ENCODE data around the gene USP38.
"Not testable (repeated sequence)": the region's sequence is repeated elsewhere in the genome, so short reads cannot be mapped to it uniquely, and the experiment has no call there.

Gene USP38

DNA sequence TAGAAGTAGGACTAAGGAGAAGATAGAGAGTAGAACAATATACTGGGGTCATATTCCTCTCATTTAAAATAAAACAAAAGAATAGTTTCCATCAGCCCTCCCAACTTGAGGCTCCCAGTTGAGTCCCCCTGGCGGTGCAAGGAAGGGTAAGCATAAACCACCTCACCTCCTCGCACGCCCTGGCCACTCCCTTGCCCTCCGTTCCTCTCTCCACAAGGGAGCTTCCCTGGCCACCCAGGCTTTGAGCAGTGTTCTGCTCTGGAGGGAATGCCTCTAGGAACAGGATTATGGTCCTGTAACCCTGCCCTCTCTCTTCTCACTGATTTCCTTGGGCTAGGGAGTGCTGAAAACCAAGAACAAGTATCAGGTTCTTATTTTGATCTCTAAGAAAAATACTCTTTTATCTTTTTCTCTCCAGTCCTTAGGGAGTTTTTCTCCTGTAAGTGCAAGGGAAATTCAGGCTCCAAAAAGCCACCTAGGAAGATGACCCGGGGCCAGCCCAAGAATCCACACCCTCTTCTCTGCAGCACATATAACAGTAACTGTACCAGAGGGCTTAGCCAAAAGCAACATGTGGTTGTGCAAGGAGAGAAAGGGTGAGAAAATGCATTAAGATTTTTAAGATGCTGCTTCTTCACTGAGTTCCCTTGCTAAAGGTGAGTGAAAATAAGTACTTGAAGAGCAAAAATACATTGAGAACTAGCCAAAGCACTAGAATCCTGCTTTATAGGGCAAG, 69.9 kb downstream of the USP38 start:
- TF ChIP-seq, protein P1, sequence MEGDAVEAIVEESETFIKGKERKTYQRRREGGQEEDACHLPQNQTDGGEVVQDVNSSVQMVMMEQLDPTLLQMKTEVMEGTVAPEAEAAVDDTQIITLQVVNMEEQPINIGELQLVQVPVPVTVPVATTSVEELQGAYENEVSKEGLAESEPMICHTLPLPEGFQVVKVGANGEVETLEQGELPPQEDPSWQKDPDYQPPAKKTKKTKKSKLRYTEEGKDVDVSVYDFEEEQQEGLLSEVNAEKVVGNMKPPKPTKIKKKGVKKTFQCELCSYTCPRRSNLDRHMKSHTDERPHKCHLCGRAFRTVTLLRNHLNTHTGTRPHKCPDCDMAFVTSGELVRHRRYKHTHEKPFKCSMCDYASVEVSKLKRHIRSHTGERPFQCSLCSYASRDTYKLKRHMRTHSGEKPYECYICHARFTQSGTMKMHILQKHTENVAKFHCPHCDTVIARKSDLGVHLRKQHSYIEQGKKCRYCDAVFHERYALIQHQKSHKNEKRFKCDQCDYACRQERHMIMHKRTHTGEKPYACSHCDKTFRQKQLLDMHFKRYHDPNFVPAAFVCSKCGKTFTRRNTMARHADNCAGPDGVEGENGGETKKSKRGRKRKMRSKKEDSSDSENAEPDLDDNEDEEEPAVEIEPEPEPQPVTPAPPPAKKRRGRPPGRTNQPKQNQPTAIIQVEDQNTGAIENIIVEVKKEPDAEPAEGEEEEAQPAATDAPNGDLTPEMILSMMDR (IDR thresholded peaks at IDR 0.05; ENCODE audit: insufficient read depth, low read depth, low read length, missing control alignments): no peak
- H3K4me3 ChIP-seq (ENCODE audit: low read length): no peak overlapping the region
- no peak for DNase-seq (ENCODE audit: low read depth)

DNA sequence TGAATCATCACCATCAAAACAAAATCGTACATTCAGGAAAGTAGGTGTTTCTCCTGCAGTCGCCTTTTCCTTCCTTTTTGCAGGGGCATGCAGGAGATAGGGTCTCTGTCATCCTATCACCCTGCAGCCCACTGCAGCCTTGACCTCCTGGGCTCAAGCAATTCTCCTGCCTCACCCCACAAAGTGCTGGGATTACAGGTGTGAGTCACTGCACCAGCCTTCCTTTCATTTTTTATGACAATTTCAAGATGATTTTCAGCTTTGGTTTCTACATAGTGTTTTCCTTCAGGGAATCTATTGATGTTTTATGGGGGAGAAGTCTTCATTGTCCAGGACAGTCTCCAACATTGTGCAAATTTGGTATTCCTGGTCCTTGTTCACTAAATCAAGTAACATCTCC, 71.7 kb downstream of the USP38 start:
- DNase-seq (ENCODE audit: low read depth): peak; percentile 31
- TF ChIP-seq, protein P1 (IDR thresholded peaks at IDR 0.05; ENCODE audit: insufficient read depth, low read depth, low read length, missing control alignments): no peak
- H3K4me3 ChIP-seq (ENCODE audit: low read length): no peak overlapping the region

DNA sequence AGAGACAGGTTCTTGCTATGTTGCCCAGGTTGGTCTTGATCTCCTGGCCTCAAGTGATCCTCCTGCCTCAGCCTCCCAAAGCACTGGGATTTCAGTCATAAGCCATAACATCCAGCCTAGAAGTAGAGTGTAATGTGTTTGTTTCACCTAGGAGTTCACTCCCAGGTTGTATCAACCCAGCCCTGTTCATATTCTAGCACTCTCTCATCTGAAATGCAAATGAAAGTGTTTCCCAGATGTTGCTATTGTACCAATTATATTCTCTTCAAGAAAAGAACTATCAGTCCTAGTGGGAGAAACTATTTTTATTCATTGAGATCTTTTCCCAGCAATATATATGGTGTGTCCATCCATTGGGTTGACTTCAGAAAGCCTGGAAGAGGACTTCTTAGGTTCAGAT, 72.6 kb downstream of the USP38 start:
- no peak overlapping the region for H3K4me3 ChIP-seq (ENCODE audit: low read length)
- TF ChIP-seq, protein P1 (IDR thresholded peaks at IDR 0.05; ENCODE audit: insufficient read depth, low read depth, low read length, missing control alignments): no peak
- no peak for DNase-seq (ENCODE audit: low read depth)

DNA sequence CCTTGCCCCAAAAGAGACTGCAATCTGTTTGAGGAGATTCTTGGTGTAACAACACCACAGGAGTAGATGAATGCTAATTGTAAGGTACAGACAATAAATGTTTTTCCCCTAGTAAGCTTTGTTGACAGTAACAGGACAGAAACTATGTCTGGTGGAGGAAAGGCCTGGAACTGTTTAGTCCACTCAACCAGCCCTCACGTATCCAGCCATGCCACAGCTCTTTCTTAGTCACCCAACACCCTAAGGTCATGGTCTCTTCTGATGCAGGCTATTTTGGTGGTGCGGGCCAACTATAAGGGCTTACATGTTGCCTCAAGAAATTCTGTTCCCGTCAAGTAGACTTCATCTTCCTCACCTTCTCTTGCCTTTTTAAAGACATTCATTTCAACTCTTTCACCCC, 76.0 kb downstream of the USP38 start:
- TF ChIP-seq, protein P1 (IDR thresholded peaks at IDR 0.05; ENCODE audit: insufficient read depth, low read depth, low read length, missing control alignments): no peak
- H3K4me3 ChIP-seq (ENCODE audit: low read length): no peak overlapping the region

GRCh38 chr4:143262838-143263237, 78.1 kb downstream of the USP38 start:
- TF ChIP-seq, protein P1 (IDR thresholded peaks at IDR 0.05; ENCODE audit: insufficient read depth, low read depth, low read length, missing control alignments): no peak
- DNase-seq (ENCODE audit: low read depth): no peak
- H3K4me3 ChIP-seq (ENCODE audit: low read length): no peak overlapping the region

More for the DNA sequence above, 76.0 kb downstream of the USP38 start:
- no peak for DNase-seq (ENCODE audit: low read depth)

DNA sequence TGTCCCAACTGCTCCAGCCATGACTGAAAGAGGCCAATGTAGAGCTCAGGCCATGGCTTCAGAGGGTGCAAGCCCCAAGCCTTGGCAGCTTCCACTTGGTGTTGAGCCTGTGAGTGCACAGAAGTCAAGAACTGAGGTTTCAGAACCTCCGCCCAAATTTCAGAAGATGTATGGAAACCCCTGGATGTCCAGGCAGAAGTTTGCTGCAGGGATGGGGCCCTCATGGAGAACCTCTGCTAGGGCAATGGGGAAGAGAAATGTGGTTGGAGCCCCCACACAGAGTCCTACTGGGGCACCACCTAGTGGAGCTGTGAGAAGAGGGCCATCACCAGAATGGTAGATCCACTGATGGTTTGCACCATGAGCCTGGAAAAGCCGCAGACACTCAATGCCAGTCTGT, 83.0 kb downstream of the USP38 start:
- H3K4me3 ChIP-seq (ENCODE audit: low read length); DNase-seq (ENCODE audit: low read depth): not testable (repeated sequence)

- DNase-seq (ENCODE audit: low read depth): no peak
- no peak overlapping the region for H3K4me3 ChIP-seq (ENCODE audit: low read length)
- TF ChIP-seq, protein P1 (IDR thresholded peaks at IDR 0.05; ENCODE audit: insufficient read depth, low read depth, low read length, missing control alignments): no peak
These were observed 85.6 kb downstream of the USP38 start for GRCh38 chr4:143270256-143270838.

Measured in epithelial cell of esophagus (primary cell).